ENCODE results near the gene TRIM24. TPM values are rescaled to one million over a fixed set of nuclear protein-coding genes. Genes with fewer than 3 reads are reported as not detected.

The TRIM24 gene
- total RNA-seq, 1 donor from 2014 or later: 20.7 TPM

- Histone ChIP-seq H3K27me3 (ENCODE audit: control insufficient read depth, insufficient read depth, low read length) (no peaks in the 10 kb centered on the region), H3K4me3 (ENCODE audit: low read depth, low read length) (no peak overlapping the region), H3K36me3 (ENCODE audit: control insufficient read depth, insufficient read depth, low read length) (no peaks in the 10 kb centered on the region)
- DNase-seq (ENCODE audit: low read depth): no peak
- no peak for TF ChIP-seq CTCF (IDR thresholded peaks at IDR 0.05; ENCODE audit: insufficient read depth, low read length, poor library complexity, severe bottlenecking)
These were observed 124.6 kb downstream of the TRIM24 start for GRCh38 chr7:138584696-138585095.

- Histone ChIP-seq H3K27me3 (ENCODE audit: control insufficient read depth, insufficient read depth, low read length) (no peaks in the 10 kb centered on the region), H3K4me3 (ENCODE audit: low read depth, low read length) (no peak overlapping the region), H3K36me3 (ENCODE audit: control insufficient read depth, insufficient read depth, low read length) (no peaks in the 10 kb centered on the region)
- no peak for DNase-seq (ENCODE audit: low read depth)
- no peak for TF ChIP-seq CTCF (IDR thresholded peaks at IDR 0.05; ENCODE audit: insufficient read depth, low read length, poor library complexity, severe bottlenecking)
These were observed 125.4 kb downstream of the TRIM24 start for GRCh38 chr7:138585283-138585993.

GRCh38 chr7:138587485-138587884 is 127.4 kb downstream of the TRIM24 start:
- DNase-seq (ENCODE audit: low read depth): no peak
- H3K27me3 ChIP-seq (ENCODE audit: control insufficient read depth, insufficient read depth, low read length): no peaks in the 10 kb centered on the region
- H3K36me3 ChIP-seq (ENCODE audit: control insufficient read depth, insufficient read depth, low read length): no peaks in the 10 kb centered on the region
- H3K4me3 ChIP-seq (ENCODE audit: low read depth, low read length): no peak overlapping the region
- no peak for TF ChIP-seq CTCF (IDR thresholded peaks at IDR 0.05; ENCODE audit: insufficient read depth, low read length, poor library complexity, severe bottlenecking)

- no peak for TF ChIP-seq CTCF (IDR thresholded peaks at IDR 0.05; ENCODE audit: insufficient read depth, low read length, poor library complexity, severe bottlenecking)
- no peak for DNase-seq (ENCODE audit: low read depth)
- no peak overlapping the region for H3K4me3 ChIP-seq (ENCODE audit: low read depth, low read length)
- no peaks in the 10 kb centered on the region for H3K36me3 ChIP-seq (ENCODE audit: control insufficient read depth, insufficient read depth, low read length)
- no peaks in the 10 kb centered on the region for H3K27me3 ChIP-seq (ENCODE audit: control insufficient read depth, insufficient read depth, low read length)
These were observed 128.9 kb downstream of the TRIM24 start for GRCh38 chr7:138588986-138589385.

GRCh38 chr7:138590154-138590553 is 130.1 kb downstream of the TRIM24 start:
- Histone ChIP-seq H3K27me3 (ENCODE audit: control insufficient read depth, insufficient read depth, low read length) (no peaks in the 10 kb centered on the region), H3K36me3 (ENCODE audit: control insufficient read depth, insufficient read depth, low read length) (no peaks in the 10 kb centered on the region)
- no peak for TF ChIP-seq CTCF (IDR thresholded peaks at IDR 0.05; ENCODE audit: insufficient read depth, low read length, poor library complexity, severe bottlenecking)

GRCh38 chr7:138595454-138595853 is 135.4 kb downstream of the TRIM24 start:
- Histone ChIP-seq H3K27me3 (ENCODE audit: control insufficient read depth, insufficient read depth, low read length) (no peaks in the 10 kb centered on the region), H3K36me3 (ENCODE audit: control insufficient read depth, insufficient read depth, low read length) (no peaks in the 10 kb centered on the region), H3K4me3 (ENCODE audit: low read depth, low read length) (no peak overlapping the region)
- no peak for TF ChIP-seq CTCF (IDR thresholded peaks at IDR 0.05; ENCODE audit: insufficient read depth, low read length, poor library complexity, severe bottlenecking)
- no peak for DNase-seq (ENCODE audit: low read depth)

More at GRCh38 chr7:138590154-138590553, 130.1 kb downstream of the TRIM24 start:
- no peak overlapping the region for H3K4me3 ChIP-seq (ENCODE audit: low read depth, low read length)
- DNase-seq (ENCODE audit: low read depth): no peak
